ENCODE measurements around the gene CDCP2.

GRCh38 chr1:54136963-54137533 lies 15.8 kb downstream of the CDCP2 start:
- TF ChIP-seq CTCF (IDR thresholded peaks at IDR 0.05): no peak
- no peak for TF ChIP-seq RFX5 (IDR thresholded peaks at IDR 0.05)
- TF ChIP-seq POLR2A (IDR thresholded peaks at IDR 0.05; ENCODE audit: low read length): no peak
- no peak for TF ChIP-seq REST (IDR thresholded peaks at IDR 0.05)
- TF ChIP-seq RCOR1 (IDR thresholded peaks at IDR 0.05; ENCODE audit: low read depth, low read length): no peak
- no peak for TF ChIP-seq JUN (IDR thresholded peaks at IDR 0.05)
- no peak for TF ChIP-seq ESRRA (IDR thresholded peaks at IDR 0.05; ENCODE audit: borderline replicate concordance, low read length)
- TF ChIP-seq ZC3H11A (IDR thresholded peaks at IDR 0.05): no peak
- TF ChIP-seq CHD2 (IDR thresholded peaks at IDR 0.05; ENCODE audit: low read length, partially characterized antibody): no peak
- no peak for TF ChIP-seq HOXA7 (CRISPR knock-in tag; IDR thresholded peaks at IDR 0.05)
- TF ChIP-seq HDAC2 (IDR thresholded peaks at IDR 0.05): no peak

Data from A549 (cell line).